Measurements from ENCODE around the gene ST3GAL4.

GRCh38 chr11:126319374-126319740 lies 36.1 kb upstream of the ST3GAL4 start:
- no peak for TF ChIP-seq CTCF (IDR thresholded peaks at IDR 0.05)
- no peak for TF ChIP-seq EP300 (IDR thresholded peaks at IDR 0.05)
- TF ChIP-seq POLR2A (IDR thresholded peaks at IDR 0.05) = no peak
- TF ChIP-seq POLR2AphosphoS5 (IDR thresholded peaks at IDR 0.05) = no peak
